ENCODE results near the gene GOSR1. TPM values are rescaled to one million over a fixed set of nuclear protein-coding genes. Genes with fewer than 3 reads are reported as not detected.

GOSR1 gene
- polyA plus RNA-seq, 1 of the 3 experiments (the other 2 are of a cell fraction) = 13.7 TPM

DNA sequence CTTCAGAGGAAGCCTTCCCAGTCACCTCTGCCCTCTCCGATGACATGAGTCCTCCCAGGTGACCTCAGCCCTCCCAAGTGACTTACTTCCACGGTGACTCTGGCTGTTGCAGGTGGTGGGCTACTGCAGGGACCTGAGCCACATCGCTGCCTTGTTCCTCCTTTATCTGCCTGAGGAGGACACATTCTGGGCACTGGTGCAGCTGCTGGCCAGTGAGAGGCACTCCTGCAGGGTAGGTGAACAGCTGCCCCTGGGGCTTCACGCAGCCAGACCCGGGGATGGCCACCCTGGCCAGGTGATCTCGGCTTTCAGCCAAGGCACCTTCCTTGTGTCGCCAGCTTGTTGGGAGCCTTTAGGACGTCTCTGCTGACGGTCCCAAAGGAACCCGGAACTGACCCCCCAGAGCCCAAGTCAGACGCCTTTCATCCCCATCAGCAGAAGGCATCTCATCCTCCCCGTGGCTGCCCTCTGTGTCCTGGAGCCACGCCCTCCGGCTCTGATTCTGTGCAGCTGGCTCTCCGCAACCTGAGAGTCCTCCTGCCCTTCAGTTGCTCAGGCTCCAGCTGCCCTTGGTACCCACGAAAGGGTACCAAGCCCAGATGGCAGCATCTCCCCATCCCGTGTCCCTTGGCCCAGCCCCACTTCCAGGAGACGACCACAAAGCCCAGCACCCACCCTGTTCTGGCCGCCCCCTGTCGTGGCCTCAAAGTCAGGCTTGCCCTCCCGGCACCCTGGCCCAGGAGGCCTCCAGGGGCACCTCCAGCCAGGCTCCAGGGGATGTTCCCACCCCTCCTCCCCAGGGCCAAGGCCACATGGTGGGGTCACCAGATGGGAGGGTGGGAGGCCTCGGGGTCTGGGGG lies 81.7 kb downstream of the GOSR1 start:
- TF ChIP-seq FOSL2 (IDR thresholded peaks at IDR 0.05; ENCODE audit: borderline replicate concordance, low read depth) (no peak), MXI1 (IDR thresholded peaks at IDR 0.05; ENCODE audit: low read depth, low read length) (no peak), YY1 (IDR thresholded peaks at IDR 0.05; ENCODE audit: low read depth) (no peak), RCOR1 (IDR thresholded peaks at IDR 0.05; ENCODE audit: low read length) (no peak), GABPA (IDR thresholded peaks at IDR 0.05; ENCODE audit: low read depth) (no peak), SIN3A (IDR thresholded peaks at IDR 0.05; ENCODE audit: borderline replicate concordance, low read depth, low read length) (no peak), MEF2A (IDR thresholded peaks at IDR 0.05; ENCODE audit: borderline replicate concordance, low read depth) (no peak), GATA2 (CRISPR knock-in tag; IDR thresholded peaks at IDR 0.05) (no peak), RXRA (IDR thresholded peaks at IDR 0.05; ENCODE audit: borderline replicate concordance, low read depth) (no peak), FOXJ3 (CRISPR knock-in tag; IDR thresholded peaks at IDR 0.05) (no peak), ELF1 (IDR thresholded peaks at IDR 0.05) (no peak), TEAD4 (IDR thresholded peaks at IDR 0.05; ENCODE audit: borderline replicate concordance, insufficient read depth) (no peak), TAF1 (IDR thresholded peaks at IDR 0.05; ENCODE audit: borderline replicate concordance, low read depth, low read length) (no peak)
- TF ChIP-seq, protein P1, sequence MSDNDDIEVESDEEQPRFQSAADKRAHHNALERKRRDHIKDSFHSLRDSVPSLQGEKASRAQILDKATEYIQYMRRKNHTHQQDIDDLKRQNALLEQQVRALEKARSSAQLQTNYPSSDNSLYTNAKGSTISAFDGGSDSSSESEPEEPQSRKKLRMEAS (IDR thresholded peaks at IDR 0.05; ENCODE audit: low read depth) = no peak
- TF ChIP-seq, protein P2, sequence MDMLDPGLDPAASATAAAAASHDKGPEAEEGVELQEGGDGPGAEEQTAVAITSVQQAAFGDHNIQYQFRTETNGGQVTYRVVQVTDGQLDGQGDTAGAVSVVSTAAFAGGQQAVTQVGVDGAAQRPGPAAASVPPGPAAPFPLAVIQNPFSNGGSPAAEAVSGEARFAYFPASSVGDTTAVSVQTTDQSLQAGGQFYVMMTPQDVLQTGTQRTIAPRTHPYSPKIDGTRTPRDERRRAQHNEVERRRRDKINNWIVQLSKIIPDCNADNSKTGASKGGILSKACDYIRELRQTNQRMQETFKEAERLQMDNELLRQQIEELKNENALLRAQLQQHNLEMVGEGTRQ (IDR thresholded peaks at IDR 0.05; ENCODE audit: borderline replicate concordance, low read depth, low read length) = no peak
- TF ChIP-seq, protein P3, sequence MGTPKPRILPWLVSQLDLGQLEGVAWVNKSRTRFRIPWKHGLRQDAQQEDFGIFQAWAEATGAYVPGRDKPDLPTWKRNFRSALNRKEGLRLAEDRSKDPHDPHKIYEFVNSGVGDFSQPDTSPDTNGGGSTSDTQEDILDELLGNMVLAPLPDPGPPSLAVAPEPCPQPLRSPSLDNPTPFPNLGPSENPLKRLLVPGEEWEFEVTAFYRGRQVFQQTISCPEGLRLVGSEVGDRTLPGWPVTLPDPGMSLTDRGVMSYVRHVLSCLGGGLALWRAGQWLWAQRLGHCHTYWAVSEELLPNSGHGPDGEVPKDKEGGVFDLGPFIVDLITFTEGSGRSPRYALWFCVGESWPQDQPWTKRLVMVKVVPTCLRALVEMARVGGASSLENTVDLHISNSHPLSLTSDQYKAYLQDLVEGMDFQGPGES (IDR thresholded peaks at IDR 0.05; ENCODE audit: low read depth, low read length) = no peak
- TF ChIP-seq, protein P4, sequence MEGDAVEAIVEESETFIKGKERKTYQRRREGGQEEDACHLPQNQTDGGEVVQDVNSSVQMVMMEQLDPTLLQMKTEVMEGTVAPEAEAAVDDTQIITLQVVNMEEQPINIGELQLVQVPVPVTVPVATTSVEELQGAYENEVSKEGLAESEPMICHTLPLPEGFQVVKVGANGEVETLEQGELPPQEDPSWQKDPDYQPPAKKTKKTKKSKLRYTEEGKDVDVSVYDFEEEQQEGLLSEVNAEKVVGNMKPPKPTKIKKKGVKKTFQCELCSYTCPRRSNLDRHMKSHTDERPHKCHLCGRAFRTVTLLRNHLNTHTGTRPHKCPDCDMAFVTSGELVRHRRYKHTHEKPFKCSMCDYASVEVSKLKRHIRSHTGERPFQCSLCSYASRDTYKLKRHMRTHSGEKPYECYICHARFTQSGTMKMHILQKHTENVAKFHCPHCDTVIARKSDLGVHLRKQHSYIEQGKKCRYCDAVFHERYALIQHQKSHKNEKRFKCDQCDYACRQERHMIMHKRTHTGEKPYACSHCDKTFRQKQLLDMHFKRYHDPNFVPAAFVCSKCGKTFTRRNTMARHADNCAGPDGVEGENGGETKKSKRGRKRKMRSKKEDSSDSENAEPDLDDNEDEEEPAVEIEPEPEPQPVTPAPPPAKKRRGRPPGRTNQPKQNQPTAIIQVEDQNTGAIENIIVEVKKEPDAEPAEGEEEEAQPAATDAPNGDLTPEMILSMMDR (IDR thresholded peaks at IDR 0.05) = no peak
- TF ChIP-seq, protein P5, sequence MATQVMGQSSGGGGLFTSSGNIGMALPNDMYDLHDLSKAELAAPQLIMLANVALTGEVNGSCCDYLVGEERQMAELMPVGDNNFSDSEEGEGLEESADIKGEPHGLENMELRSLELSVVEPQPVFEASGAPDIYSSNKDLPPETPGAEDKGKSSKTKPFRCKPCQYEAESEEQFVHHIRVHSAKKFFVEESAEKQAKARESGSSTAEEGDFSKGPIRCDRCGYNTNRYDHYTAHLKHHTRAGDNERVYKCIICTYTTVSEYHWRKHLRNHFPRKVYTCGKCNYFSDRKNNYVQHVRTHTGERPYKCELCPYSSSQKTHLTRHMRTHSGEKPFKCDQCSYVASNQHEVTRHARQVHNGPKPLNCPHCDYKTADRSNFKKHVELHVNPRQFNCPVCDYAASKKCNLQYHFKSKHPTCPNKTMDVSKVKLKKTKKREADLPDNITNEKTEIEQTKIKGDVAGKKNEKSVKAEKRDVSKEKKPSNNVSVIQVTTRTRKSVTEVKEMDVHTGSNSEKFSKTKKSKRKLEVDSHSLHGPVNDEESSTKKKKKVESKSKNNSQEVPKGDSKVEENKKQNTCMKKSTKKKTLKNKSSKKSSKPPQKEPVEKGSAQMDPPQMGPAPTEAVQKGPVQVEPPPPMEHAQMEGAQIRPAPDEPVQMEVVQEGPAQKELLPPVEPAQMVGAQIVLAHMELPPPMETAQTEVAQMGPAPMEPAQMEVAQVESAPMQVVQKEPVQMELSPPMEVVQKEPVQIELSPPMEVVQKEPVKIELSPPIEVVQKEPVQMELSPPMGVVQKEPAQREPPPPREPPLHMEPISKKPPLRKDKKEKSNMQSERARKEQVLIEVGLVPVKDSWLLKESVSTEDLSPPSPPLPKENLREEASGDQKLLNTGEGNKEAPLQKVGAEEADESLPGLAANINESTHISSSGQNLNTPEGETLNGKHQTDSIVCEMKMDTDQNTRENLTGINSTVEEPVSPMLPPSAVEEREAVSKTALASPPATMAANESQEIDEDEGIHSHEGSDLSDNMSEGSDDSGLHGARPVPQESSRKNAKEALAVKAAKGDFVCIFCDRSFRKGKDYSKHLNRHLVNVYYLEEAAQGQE (IDR thresholded peaks at IDR 0.05; ENCODE audit: low read depth, low read length) = no peak
- H3K36me3 ChIP-seq (replicated peaks in 1 of 2; ENCODE audit: control insufficient read depth in 1 of 2, insufficient read depth in 2 of 2, low read length in 1 of 2) = no peaks in the 10 kb centered on the region
- no peaks in the 10 kb centered on the region for H3K27me3 ChIP-seq (ENCODE audit: insufficient read depth)
- ChIA-PET CTCF (no interaction called here), POLR2A (no interaction called here)
- no peaks in the 10 kb centered on the region for H3K9me2 ChIP-seq
- no peak overlapping the region for H3K9ac ChIP-seq
- no peaks in the 10 kb centered on the region for H3K79me2 ChIP-seq (ENCODE audit: insufficient read depth)
- H4K20me1 ChIP-seq (ENCODE audit: insufficient read depth) = no peaks in the 10 kb centered on the region
- H3K4me1 ChIP-seq (ENCODE audit: control insufficient read depth in 1 of 2, insufficient read depth in 2 of 2, low read depth in 1 of 2, low read length in 1 of 2) = no peaks in the 10 kb centered on the region
- H3K9me3 ChIP-seq = no peaks in the 10 kb centered on the region
- WGBS (ENCODE audit: low lambda C conversion rate) = 76% methylated on average over 16 of the region's 22 CpGs
- DNase-seq = no peak
- H3K4me2 ChIP-seq = no peak overlapping the region
- no peak overlapping the region for H3K27ac ChIP-seq (ENCODE audit: low read depth in 2 of 2, low read length in 1 of 2)
- no peak overlapping the region for H3K4me3 ChIP-seq (ENCODE audit: low read depth in 2 of 2, low read length in 1 of 2)
- H2AFZ ChIP-seq (ENCODE audit: low read depth) = no peak overlapping the region
- no peaks in the 10 kb centered on the region for H3F3A ChIP-seq (replicated peaks; ENCODE audit: insufficient read depth)
